Measurements from ENCODE around the gene ARSG.

The ARSG gene

DNA sequence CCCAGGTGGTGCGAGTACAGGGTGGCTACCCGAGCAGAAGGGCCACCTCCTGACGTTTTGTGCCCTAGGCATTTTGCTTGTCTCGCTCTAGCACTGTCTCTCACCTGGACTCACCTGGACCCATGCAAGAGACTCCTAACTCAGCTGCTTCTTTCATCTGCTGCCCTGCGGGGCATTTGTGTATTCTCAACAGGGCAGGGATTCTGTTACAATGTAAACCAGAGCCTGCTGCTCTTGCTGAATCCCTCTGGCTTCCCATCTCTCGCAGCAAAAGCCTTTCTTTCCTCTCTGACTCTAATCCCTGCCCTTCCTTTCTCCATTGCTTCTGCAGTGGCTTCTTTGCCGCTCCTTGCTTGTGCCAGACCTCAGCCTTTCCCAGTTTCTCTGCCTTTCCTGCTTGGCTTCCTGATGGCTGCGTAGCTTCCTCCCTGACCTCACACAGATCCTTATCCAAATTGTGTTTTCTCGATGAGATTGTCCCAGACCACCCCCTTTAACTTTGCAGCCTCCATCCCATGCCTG, 10.2 kb downstream of the ARSG start:
- H3F3A ChIP-seq (ENCODE audit: control insufficient read depth, insufficient read depth), result no peaks in the 10 kb centered on the region
- H3K27ac ChIP-seq (ENCODE audit: low read depth, low read length), result no peak overlapping the region
- H4K20me1 ChIP-seq (ENCODE audit: control insufficient read depth, insufficient read depth, low read depth, low read length), result no peaks in the 10 kb centered on the region
- no peaks in the 10 kb centered on the region for H3K36me3 ChIP-seq (ENCODE audit: control insufficient read depth, low read length)
- no peaks in the 10 kb centered on the region for H3K27me3 ChIP-seq (ENCODE audit: control insufficient read depth, low read length)
- no peak overlapping the region for H3K4me3 ChIP-seq (ENCODE audit: low read length)
- no peaks in the 10 kb centered on the region for H3K4me1 ChIP-seq (ENCODE audit: control insufficient read depth, low read length)
- no peak overlapping the region for H3K4me2 ChIP-seq (ENCODE audit: low read length)
- H3K9me2 ChIP-seq (replicated peaks; ENCODE audit: control insufficient read depth, low read length), result no peaks in the 10 kb centered on the region
- peaks cover 4% of the 10 kb centered on the region; the same call in 1 of the 2 replicates for H3K79me2 ChIP-seq (ENCODE audit: control insufficient read depth, low read length)
- no peak for TF ChIP-seq EZH2phosphoT487 (IDR thresholded peaks at IDR 0.05; ENCODE audit: borderline replicate concordance, low read length)
- TF ChIP-seq, protein P1, sequence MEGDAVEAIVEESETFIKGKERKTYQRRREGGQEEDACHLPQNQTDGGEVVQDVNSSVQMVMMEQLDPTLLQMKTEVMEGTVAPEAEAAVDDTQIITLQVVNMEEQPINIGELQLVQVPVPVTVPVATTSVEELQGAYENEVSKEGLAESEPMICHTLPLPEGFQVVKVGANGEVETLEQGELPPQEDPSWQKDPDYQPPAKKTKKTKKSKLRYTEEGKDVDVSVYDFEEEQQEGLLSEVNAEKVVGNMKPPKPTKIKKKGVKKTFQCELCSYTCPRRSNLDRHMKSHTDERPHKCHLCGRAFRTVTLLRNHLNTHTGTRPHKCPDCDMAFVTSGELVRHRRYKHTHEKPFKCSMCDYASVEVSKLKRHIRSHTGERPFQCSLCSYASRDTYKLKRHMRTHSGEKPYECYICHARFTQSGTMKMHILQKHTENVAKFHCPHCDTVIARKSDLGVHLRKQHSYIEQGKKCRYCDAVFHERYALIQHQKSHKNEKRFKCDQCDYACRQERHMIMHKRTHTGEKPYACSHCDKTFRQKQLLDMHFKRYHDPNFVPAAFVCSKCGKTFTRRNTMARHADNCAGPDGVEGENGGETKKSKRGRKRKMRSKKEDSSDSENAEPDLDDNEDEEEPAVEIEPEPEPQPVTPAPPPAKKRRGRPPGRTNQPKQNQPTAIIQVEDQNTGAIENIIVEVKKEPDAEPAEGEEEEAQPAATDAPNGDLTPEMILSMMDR (IDR thresholded peaks at IDR 0.05; ENCODE audit: low read depth, low read length, poor library complexity, severe bottlenecking), result no peak
- H3K9me3 ChIP-seq (ENCODE audit: control insufficient read depth, insufficient read depth, low read length), result no peaks in the 10 kb centered on the region

- H3K4me1 ChIP-seq (ENCODE audit: control insufficient read depth, low read length), result no peaks in the 10 kb centered on the region
- no peak overlapping the region for H3K4me2 ChIP-seq (ENCODE audit: low read length)
Observed at GRCh38 chr17:68302066-68302564, 10.8 kb downstream of the ARSG start.

GRCh38 chr17:68302666-68303065, 11.4 kb downstream of the ARSG start:
- Histone ChIP-seq H3K27me3 (ENCODE audit: control insufficient read depth, low read length) (no peaks in the 10 kb centered on the region), H3K4me1 (ENCODE audit: control insufficient read depth, low read length) (no peaks in the 10 kb centered on the region), H3F3A (ENCODE audit: control insufficient read depth, insufficient read depth) (no peaks in the 10 kb centered on the region), H3K9me2 (replicated peaks; ENCODE audit: control insufficient read depth, low read length) (no peaks in the 10 kb centered on the region), H3K9me3 (ENCODE audit: control insufficient read depth, insufficient read depth, low read length) (no peaks in the 10 kb centered on the region), H3K4me2 (ENCODE audit: low read length) (no peak overlapping the region), H3K27ac (ENCODE audit: low read depth, low read length) (no peak overlapping the region), H3K36me3 (ENCODE audit: control insufficient read depth, low read length) (peaks cover 3% of the 10 kb centered on the region; the same call in 1 of the 2 replicates), H4K20me1 (ENCODE audit: control insufficient read depth, insufficient read depth, low read depth, low read length) (no peaks in the 10 kb centered on the region), H3K79me2 (ENCODE audit: control insufficient read depth, low read length) (no peaks in the 10 kb centered on the region), H3K4me3 (ENCODE audit: low read length) (no peak overlapping the region)
- TF ChIP-seq, protein P1 (IDR thresholded peaks at IDR 0.05; ENCODE audit: low read depth, low read length, poor library complexity, severe bottlenecking), result no peak
- TF ChIP-seq EZH2phosphoT487 (IDR thresholded peaks at IDR 0.05; ENCODE audit: borderline replicate concordance, low read length), result no peak

More at GRCh38 chr17:68302066-68302564, 10.8 kb downstream of the ARSG start:
- H3F3A ChIP-seq (ENCODE audit: control insufficient read depth, insufficient read depth), result no peaks in the 10 kb centered on the region
- H3K36me3 ChIP-seq (ENCODE audit: control insufficient read depth, low read length), result peaks cover 3% of the 10 kb centered on the region; the same call in 1 of the 2 replicates
- no peaks in the 10 kb centered on the region for H3K9me3 ChIP-seq (ENCODE audit: control insufficient read depth, insufficient read depth, low read length)
- no peak for TF ChIP-seq EZH2phosphoT487 (IDR thresholded peaks at IDR 0.05; ENCODE audit: borderline replicate concordance, low read length)
- TF ChIP-seq, protein P1 (IDR thresholded peaks at IDR 0.05; ENCODE audit: low read depth, low read length, poor library complexity, severe bottlenecking), result no peak
- no peak overlapping the region for H3K4me3 ChIP-seq (ENCODE audit: low read length)
- no peak overlapping the region for H3K27ac ChIP-seq (ENCODE audit: low read depth, low read length)
- no peaks in the 10 kb centered on the region for H3K27me3 ChIP-seq (ENCODE audit: control insufficient read depth, low read length)
- no peaks in the 10 kb centered on the region for H3K9me2 ChIP-seq (replicated peaks; ENCODE audit: control insufficient read depth, low read length)
- H4K20me1 ChIP-seq (ENCODE audit: control insufficient read depth, insufficient read depth, low read depth, low read length), result no peaks in the 10 kb centered on the region
- H3K79me2 ChIP-seq (ENCODE audit: control insufficient read depth, low read length), result peaks cover under 1% of the 10 kb centered on the region; the same call in 1 of the 2 replicates
